Right atrium auricular region (tissue), 2 donors: ENCODE results near the gene ASAP2. TPM values are rescaled to one million over a fixed set of nuclear protein-coding genes. Genes with fewer than 3 reads are reported as not detected.
A peak's percentile ranks its signal among the peaks of the same experiment; 100 is the strongest.

Source experiments
- DNase-seq: peaks from one replicate; pipeline ENCODE4 v3.0.0-alpha.2; 2019; ENCODE audit warnings: low spot score
- H3K27ac ChIP-seq, 2 donors: fragments of 200-600 bp; sonication (generic); 1 replicate in 1 of 2; 2 replicates in 1 of 2; pipeline ENCODE4 v1.5.1; 2016 to 2019
- H3K27me3 ChIP-seq, 2 donors: fragments of 200-600 bp; sonication (generic); one replicate each; pipeline versions ENCODE4 v1.5.1 to v1.6.0; 2017 to 2019
- H3K36me3 ChIP-seq: fragments of 200-600 bp; sonication (generic); one replicate; pipeline ENCODE4 v1.5.1; 2016
- H3K4me1 ChIP-seq, 2 donors: fragments of 200-600 bp; sonication (generic); one replicate each; pipeline versions ENCODE4 v1.5.1 to v1.6.0; 2017 to 2019
- H3K4me3 ChIP-seq, 2 donors: fragments of 200-600 bp; sonication (generic); 1 replicate in 1 of 2; 2 replicates in 1 of 2; pipeline ENCODE4 v1.5.1; 2017 to 2019; ENCODE audit warnings: mild to moderate bottlenecking in 1 of 2, moderate library complexity in 1 of 2
- H3K9me3 ChIP-seq, 2 donors: fragments of 200-600 bp; sonication (generic); one replicate each; pipeline ENCODE4 v1.5.1; 2019
- total RNA-seq, 2 donors: library from RNA; depleted of rRNA; stranded (reverse); fragments of >200 nt; gene quantifications; one replicate each; pipeline ENCODE4 v1.1.0, GENCODE V29; 2016
- TF ChIP-seq, protein P1 (sequence below), 2 donors: fragments of 200-600 bp; sonication (generic); IDR thresholded peaks; one replicate each; pipeline ENCODE4 v1.5.1; 2019; ENCODE audit warnings: antibody characterized with exemption in 2 of 2

ASAP2 gene
- total RNA-seq, 2 donors from 2014 or later, result 13.2 to 20.3 TPM

DNA sequence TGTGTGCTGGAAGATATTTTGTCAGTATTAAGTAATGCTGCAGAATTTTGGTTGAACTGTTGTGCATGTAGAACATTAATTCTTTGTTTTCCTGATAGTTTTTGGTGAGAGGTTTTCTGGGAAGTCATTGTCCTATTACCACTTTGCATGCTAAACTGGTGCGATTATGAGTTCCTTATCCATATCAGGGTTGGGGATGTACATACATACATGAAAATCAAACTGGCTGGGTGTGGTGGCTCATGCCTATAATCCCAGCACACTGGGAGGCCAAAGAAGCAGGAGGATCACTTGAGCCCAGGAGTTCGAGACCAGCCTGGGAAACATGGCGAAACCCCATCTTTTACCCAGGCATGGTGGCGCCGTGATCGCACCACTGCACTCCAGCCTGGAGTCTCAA, 34.6 kb downstream of the ASAP2 start:
- H3K4me3 ChIP-seq, result no peak overlapping the region
- peaks cover 0 to 53% of the 10 kb centered on the region in 2 donors for H3K4me1 ChIP-seq
- H3K36me3 ChIP-seq, result no peaks in the 10 kb centered on the region
- H3K27ac ChIP-seq, result no peak overlapping the region
- no peaks in the 10 kb centered on the region for H3K27me3 ChIP-seq
- no peak for DNase-seq
- H3K9me3 ChIP-seq, result no peaks in the 10 kb centered on the region
- TF ChIP-seq, protein P1, sequence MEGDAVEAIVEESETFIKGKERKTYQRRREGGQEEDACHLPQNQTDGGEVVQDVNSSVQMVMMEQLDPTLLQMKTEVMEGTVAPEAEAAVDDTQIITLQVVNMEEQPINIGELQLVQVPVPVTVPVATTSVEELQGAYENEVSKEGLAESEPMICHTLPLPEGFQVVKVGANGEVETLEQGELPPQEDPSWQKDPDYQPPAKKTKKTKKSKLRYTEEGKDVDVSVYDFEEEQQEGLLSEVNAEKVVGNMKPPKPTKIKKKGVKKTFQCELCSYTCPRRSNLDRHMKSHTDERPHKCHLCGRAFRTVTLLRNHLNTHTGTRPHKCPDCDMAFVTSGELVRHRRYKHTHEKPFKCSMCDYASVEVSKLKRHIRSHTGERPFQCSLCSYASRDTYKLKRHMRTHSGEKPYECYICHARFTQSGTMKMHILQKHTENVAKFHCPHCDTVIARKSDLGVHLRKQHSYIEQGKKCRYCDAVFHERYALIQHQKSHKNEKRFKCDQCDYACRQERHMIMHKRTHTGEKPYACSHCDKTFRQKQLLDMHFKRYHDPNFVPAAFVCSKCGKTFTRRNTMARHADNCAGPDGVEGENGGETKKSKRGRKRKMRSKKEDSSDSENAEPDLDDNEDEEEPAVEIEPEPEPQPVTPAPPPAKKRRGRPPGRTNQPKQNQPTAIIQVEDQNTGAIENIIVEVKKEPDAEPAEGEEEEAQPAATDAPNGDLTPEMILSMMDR (IDR thresholded peaks at IDR 0.05), result no peak

DNA sequence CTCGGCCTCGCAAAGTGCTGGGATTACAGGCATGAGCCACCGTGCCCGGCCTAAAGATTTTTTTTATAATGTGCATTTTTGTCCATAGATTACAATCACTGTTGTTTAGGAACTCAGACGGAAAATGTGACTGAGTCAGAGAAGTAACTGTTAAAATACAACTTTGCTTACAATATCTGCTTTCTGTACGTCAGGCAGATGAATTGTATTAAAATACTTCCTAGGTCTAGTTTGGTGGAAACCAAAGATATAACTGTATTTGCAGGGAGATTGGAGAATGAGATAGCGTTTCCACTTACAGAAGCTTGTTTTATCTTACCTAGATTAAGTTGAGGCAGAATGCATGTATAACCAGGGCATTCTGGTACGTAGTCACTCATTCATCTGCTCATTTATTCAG, 36.7 kb downstream of the ASAP2 start:
- H3K4me3 ChIP-seq, result no peak overlapping the region
- no peaks in the 10 kb centered on the region for H3K9me3 ChIP-seq
- peaks cover 0 to 53% of the 10 kb centered on the region in 2 donors for H3K4me1 ChIP-seq
- no peaks in the 10 kb centered on the region for H3K36me3 ChIP-seq
- no peak for DNase-seq
- no peak overlapping the region for H3K27ac ChIP-seq
- H3K27me3 ChIP-seq, result no peaks in the 10 kb centered on the region
- TF ChIP-seq, protein P1 (IDR thresholded peaks at IDR 0.05), result no peak

- no peak for DNase-seq
- Histone ChIP-seq H3K4me3 (no peak overlapping the region), H3K36me3 (no peaks in the 10 kb centered on the region), H3K27ac (no peak overlapping the region), H3K4me1 (peaks cover 0 to 60% of the 10 kb centered on the region in 2 donors), H3K9me3 (no peaks in the 10 kb centered on the region), H3K27me3 (no peaks in the 10 kb centered on the region)
- TF ChIP-seq, protein P1 (IDR thresholded peaks at IDR 0.05), result no peak
These were observed 38.5 kb downstream of the ASAP2 start for GRCh38 chr2:9244985-9245544.

DNA sequence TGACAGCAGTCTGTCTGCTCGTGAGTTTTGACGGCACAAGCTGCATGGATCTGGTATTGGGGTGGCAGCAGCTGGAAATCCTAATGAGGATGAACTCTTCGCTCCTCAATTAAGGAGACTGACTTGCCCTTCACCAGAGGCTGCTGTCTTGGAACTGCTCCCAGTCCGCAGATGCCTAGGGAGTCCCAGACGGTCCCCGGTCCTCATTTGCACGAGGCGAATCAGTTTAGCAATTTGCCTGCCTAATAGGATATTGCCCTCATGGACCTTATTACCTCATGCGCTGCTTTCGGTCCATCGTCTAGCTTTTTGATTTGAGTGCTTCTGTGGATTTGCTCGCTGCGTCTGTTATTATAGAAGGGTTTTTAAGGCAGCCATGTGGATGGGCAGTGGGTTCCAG, 40.6 kb downstream of the ASAP2 start:
- TF ChIP-seq, protein P1 (IDR thresholded peaks at IDR 0.05), result no peak
- peak overlapping the region in 1 of 2 donors; percentile 56 for H3K27ac ChIP-seq
- no peaks in the 10 kb centered on the region for H3K27me3 ChIP-seq
- no peaks in the 10 kb centered on the region for H3K36me3 ChIP-seq
- no peak overlapping the region for H3K4me3 ChIP-seq
- DNase-seq, result no peak
- H3K9me3 ChIP-seq, result no peaks in the 10 kb centered on the region
- peaks cover 0 to 69% of the 10 kb centered on the region in 2 donors for H3K4me1 ChIP-seq

DNA sequence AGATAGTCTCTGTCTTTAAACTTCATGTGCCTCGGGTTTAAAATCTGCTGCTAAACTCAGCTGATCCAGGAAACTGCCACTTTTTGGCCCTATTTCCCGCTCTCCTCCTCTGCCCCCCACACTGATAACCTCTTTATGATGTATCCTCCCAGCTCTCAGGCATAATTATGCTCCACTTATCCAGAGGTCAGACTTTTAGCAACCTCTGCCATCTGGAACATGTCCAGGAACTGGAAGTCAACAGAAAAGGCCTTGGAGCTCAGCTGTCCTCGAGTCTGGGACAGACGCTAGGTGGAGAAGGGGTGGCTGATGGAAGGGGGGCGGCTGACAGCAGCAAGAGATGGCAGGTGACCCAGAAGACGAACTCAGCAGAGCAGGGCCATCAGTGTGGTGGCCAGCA, 41.2 kb downstream of the ASAP2 start:
- H3K4me1 ChIP-seq, result peaks cover 0 to 72% of the 10 kb centered on the region in 2 donors
- TF ChIP-seq, protein P1 (IDR thresholded peaks at IDR 0.05), result no peak
- H3K36me3 ChIP-seq, result no peaks in the 10 kb centered on the region
- H3K4me3 ChIP-seq, result no peak overlapping the region
- peak overlapping the region; percentile 13 to 56 for H3K27ac ChIP-seq
- no peaks in the 10 kb centered on the region for H3K27me3 ChIP-seq
- no peaks in the 10 kb centered on the region for H3K9me3 ChIP-seq
- DNase-seq, result no peak

DNA sequence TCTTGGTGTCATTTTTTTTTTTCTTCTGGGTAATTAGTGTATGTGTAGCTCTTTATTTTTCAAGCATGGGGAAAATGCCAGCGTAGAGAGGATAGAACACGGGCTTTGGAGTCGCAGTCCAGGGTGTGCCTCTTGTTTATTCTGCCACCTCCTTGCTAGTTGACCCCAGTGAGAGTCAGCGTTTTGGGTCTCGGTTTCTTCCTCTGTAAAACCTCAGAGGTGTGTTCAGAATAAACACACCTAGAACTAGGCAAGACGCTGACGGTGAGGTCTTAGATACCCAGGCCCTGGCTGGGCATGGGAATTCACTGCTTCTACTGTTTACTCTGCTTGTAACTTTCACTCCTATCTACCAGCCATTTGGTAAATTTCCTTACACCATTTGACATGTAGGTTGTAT, 41.8 kb downstream of the ASAP2 start:
- Histone ChIP-seq H3K27me3 (no peaks in the 10 kb centered on the region), H3K4me1 (peaks cover 0 to 72% of the 10 kb centered on the region in 2 donors), H3K36me3 (no peaks in the 10 kb centered on the region), H3K4me3 (no peak overlapping the region), H3K9me3 (no peaks in the 10 kb centered on the region), H3K27ac (peak overlapping the region; percentile 13 to 56)
- no peak for DNase-seq
- TF ChIP-seq, protein P1 (IDR thresholded peaks at IDR 0.05), result no peak
